Measurements from ENCODE around the gene RAMP3.
"Not testable (repeated sequence)": the region's sequence is repeated elsewhere in the genome, so short reads cannot be mapped to it uniquely, and the experiment has no call there.

The RAMP3 gene

GRCh38 chr7:45132708-45133320, 24.8 kb upstream of the RAMP3 start:
- no peak for DNase-seq (ENCODE audit: low spot score)

GRCh38 chr7:45133352-45133751, 24.2 kb upstream of the RAMP3 start:
- DNase-seq (ENCODE audit: low spot score) = no peak

GRCh38 chr7:45133877-45134276, 23.7 kb upstream of the RAMP3 start:
- DNase-seq (ENCODE audit: low spot score) = no peak

GRCh38 chr7:45136106-45137060, 21.2 kb upstream of the RAMP3 start:
- DNase-seq (ENCODE audit: low spot score) = peak; percentile 89

- no peak for DNase-seq (ENCODE audit: low spot score)
These were observed 18.9 kb upstream of the RAMP3 start for GRCh38 chr7:45138433-45139267.

GRCh38 chr7:45140827-45141226, 16.8 kb upstream of the RAMP3 start:
- DNase-seq (ENCODE audit: low spot score) = no peak

- DNase-seq (ENCODE audit: low spot score) = no peak
These were observed 14.0 kb upstream of the RAMP3 start for GRCh38 chr7:45143616-45144015.

GRCh38 chr7:45145881-45146280, 11.7 kb upstream of the RAMP3 start:
- DNase-seq (ENCODE audit: low spot score) = no peak

- DNase-seq (ENCODE audit: low spot score) = no peak
These were observed 10.8 kb upstream of the RAMP3 start for GRCh38 chr7:45146531-45147379.

GRCh38 chr7:45147858-45148652, 9.5 kb upstream of the RAMP3 start:
- DNase-seq (ENCODE audit: low spot score) = no peak

- no peak for DNase-seq (ENCODE audit: low spot score)
These were observed 9.0 kb upstream of the RAMP3 start for GRCh38 chr7:45148653-45148973.

GRCh38 chr7:45149606-45150005, 8.0 kb upstream of the RAMP3 start:
- DNase-seq (ENCODE audit: low spot score) = no peak

- DNase-seq (ENCODE audit: low spot score) = no peak
These were observed 7.4 kb upstream of the RAMP3 start for GRCh38 chr7:45150199-45150598.

- DNase-seq (ENCODE audit: low spot score) = no peak
These were observed 6.4 kb upstream of the RAMP3 start for GRCh38 chr7:45151131-45151684.

GRCh38 chr7:45151967-45152366, 5.6 kb upstream of the RAMP3 start:
- no peak for DNase-seq (ENCODE audit: low spot score)

GRCh38 chr7:45153233-45153632, 4.4 kb upstream of the RAMP3 start:
- DNase-seq (ENCODE audit: low spot score) = no peak

- DNase-seq (ENCODE audit: low spot score) = not testable (repeated sequence)
These were observed 3.7 kb upstream of the RAMP3 start for GRCh38 chr7:45153861-45154260.

GRCh38 chr7:45155357-45155900, 2.2 kb upstream of the RAMP3 start:
- no peak for DNase-seq (ENCODE audit: low spot score)

GRCh38 chr7:45155941-45156340, 1.6 kb upstream of the RAMP3 start:
- no peak for DNase-seq (ENCODE audit: low spot score)

All from cerebellar cortex (tissue), 1 donor.